GM12891 (cell line): Measurements from ENCODE around the gene NOL8.

ENCODE experiments used
- DNase-seq: peaks from one replicate; pipeline ENCODE4 v3.0.0; 2011; ENCODE audit warnings: low spot score; ENCODE audit not compliant: insufficient read length
- FAIRE-seq: peaks from 2 replicates; lab custom pipeline; 2011; peaks lifted over from hg19 to GRCh38; lab: Jason Lieb, UNC
- PAX5 ChIP-seq: IDR thresholded peaks from 2 replicates; pipeline ENCODE4 v1.6.1; 2011; ENCODE audit warnings: low read length, moderate library complexity, mild to moderate bottlenecking; ENCODE audit not compliant: insufficient read depth, severe bottlenecking
- POLR2A ChIP-seq: IDR thresholded peaks from 2 replicates; pipeline ENCODE4 v1.6.1; 2011; ENCODE audit warnings: low read depth, low read length, control low read depth
- POLR2AphosphoS5 ChIP-seq: IDR thresholded peaks from 2 replicates; pipeline ENCODE4 v1.6.1; 2011; ENCODE audit warnings: low read depth, low read length, control low read depth
- POU2F2 ChIP-seq: IDR thresholded peaks from 2 replicates; pipeline ENCODE4 v1.6.1; 2011; ENCODE audit warnings: low read depth, mild to moderate bottlenecking, control low read depth, low read length, moderate library complexity
- SPI1 ChIP-seq: IDR thresholded peaks from 2 replicates; pipeline ENCODE4 v1.6.1; 2011; ENCODE audit warnings: low read depth, low read length, control low read depth
- TAF1 ChIP-seq: IDR thresholded peaks from 2 replicates; pipeline ENCODE4 v1.6.1; 2011; ENCODE audit warnings: low read depth, low read length, control low read depth

The NOL8 gene

GRCh38 chr9:92293452-92294296 lies 31.5 kb downstream of the NOL8 start, which contains the start of gene IARS1:
Gene IARS1 (minus strand): TSS chr9:92293697. CDS start chr9:92289419, 4,278 bp downstream.
- TF ChIP-seq POU2F2 = peak; percentile 41; the same call in 1 of the 2 replicates
- TF ChIP-seq POLR2AphosphoS5 = peak; percentile 98
- TF ChIP-seq POLR2A = peak; percentile 96
- TF ChIP-seq SPI1 = no peak
- TF ChIP-seq TAF1 = peak; percentile 81
- TF ChIP-seq PAX5 = no peak
- peak; percentile 99 for FAIRE-seq
- peak; percentile 81 for DNase-seq

GRCh38 chr9:92293075-92293354 lies 32.1 kb downstream of the NOL8 start:
- FAIRE-seq = no peak

GRCh38 chr9:92292338-92293074 lies 32.6 kb downstream of the NOL8 start:
- FAIRE-seq (peak; percentile 55), DNase-seq (no peak)
- TF ChIP-seq POU2F2 (no peak), POLR2A (no peak), TAF1 (no peak), POLR2AphosphoS5 (no peak), PAX5 (no peak), SPI1 (no peak)

More at GRCh38 chr9:92293075-92293354, 32.1 kb downstream of the NOL8 start:
- TF ChIP-seq TAF1 (no peak), POLR2AphosphoS5 (no peak), PAX5 (no peak), SPI1 (no peak), POLR2A (no peak), POU2F2 (no peak)
- DNase-seq = no peak

- FAIRE-seq = no peak
- TF ChIP-seq POLR2A (no peak), POU2F2 (no peak), POLR2AphosphoS5 (no peak), PAX5 (no peak), SPI1 (no peak), TAF1 (no peak)
- DNase-seq = no peak
Measured at GRCh38 chr9:92291577-92291976, 33.6 kb downstream of the NOL8 start.

GRCh38 chr9:92290785-92291429 lies 34.2 kb downstream of the NOL8 start:
- DNase-seq (no peak), FAIRE-seq (no peak)
- TF ChIP-seq POU2F2 (no peak), POLR2A (no peak), PAX5 (no peak), SPI1 (no peak), TAF1 (no peak), POLR2AphosphoS5 (no peak)

GRCh38 chr9:92289708-92290390 lies 35.3 kb downstream of the NOL8 start:
- no peak for FAIRE-seq
- TF ChIP-seq PAX5 = no peak
- no peak for TF ChIP-seq POLR2AphosphoS5
- TF ChIP-seq POLR2A = no peak
- no peak for TF ChIP-seq POU2F2
- TF ChIP-seq TAF1 = no peak
- no peak for TF ChIP-seq SPI1
- no peak for DNase-seq

- DNase-seq (no peak), FAIRE-seq (no peak)
Measured at GRCh38 chr9:92279302-92279701, 45.8 kb downstream of the NOL8 start.

GRCh38 chr9:92278110-92278509 lies 47.0 kb downstream of the NOL8 start:
- TF ChIP-seq PAX5 = no peak
- FAIRE-seq (no peak), DNase-seq (no peak)

More at GRCh38 chr9:92279302-92279701, 45.8 kb downstream of the NOL8 start:
- no peak for TF ChIP-seq POU2F2

GRCh38 chr9:92276331-92277032 lies 48.7 kb downstream of the NOL8 start:
- DNase-seq (no peak), FAIRE-seq (no peak)
- TF ChIP-seq SPI1 (no peak), PAX5 (no peak), POLR2A (no peak), TAF1 (no peak), POU2F2 (no peak), POLR2AphosphoS5 (no peak)
